ENCODE measurements around the gene ISCA2. TPM values are rescaled to one million over a fixed set of nuclear protein-coding genes. Genes with fewer than 3 reads are reported as not detected.

Gene ISCA2
- total RNA-seq, 1 donor from 2014 or later, result 40.6 TPM

DNA sequence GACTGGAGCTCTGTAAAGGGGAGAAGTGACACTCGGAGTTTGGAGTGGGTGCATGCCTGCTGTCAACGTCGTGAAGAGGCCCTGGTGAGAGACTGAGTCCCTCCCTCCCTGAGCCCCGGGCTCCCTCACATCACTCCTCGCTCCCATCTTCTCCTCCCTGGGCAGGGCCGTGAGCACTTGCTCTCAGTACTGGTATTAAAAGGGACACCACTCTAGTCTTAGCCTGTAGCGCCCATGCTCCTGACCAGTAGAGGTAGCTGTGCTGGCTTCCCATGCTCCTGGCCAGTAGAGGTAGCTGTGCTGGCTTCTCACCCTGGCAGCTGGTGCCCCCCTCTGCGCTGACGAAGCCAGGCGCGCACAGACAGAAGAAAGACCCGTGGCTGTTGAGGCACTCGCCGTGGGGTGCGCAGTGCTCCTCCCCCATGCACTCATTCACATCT lies 14.7 kb downstream of the ISCA2 start:
- Mint-ChIP-seq H3K4me1 (peaks cover 47% of the 10 kb centered on the region), H3K36me3 (ENCODE audit: low read depth) (no peaks in the 10 kb centered on the region), H3K4me3 (no peak overlapping the region), H3K9me3 (no peaks in the 10 kb centered on the region), H3K27ac (ENCODE audit: unreplicated experiment) (no peak overlapping the region), H3K27me3 (ENCODE audit: low read depth) (no peaks in the 10 kb centered on the region)
- DNase-seq (ENCODE audit: low read depth, low spot score), result no peak
- TF ChIP-seq CTCF (conservative IDR thresholded peaks at IDR 0.05), result peak; percentile 33

DNA sequence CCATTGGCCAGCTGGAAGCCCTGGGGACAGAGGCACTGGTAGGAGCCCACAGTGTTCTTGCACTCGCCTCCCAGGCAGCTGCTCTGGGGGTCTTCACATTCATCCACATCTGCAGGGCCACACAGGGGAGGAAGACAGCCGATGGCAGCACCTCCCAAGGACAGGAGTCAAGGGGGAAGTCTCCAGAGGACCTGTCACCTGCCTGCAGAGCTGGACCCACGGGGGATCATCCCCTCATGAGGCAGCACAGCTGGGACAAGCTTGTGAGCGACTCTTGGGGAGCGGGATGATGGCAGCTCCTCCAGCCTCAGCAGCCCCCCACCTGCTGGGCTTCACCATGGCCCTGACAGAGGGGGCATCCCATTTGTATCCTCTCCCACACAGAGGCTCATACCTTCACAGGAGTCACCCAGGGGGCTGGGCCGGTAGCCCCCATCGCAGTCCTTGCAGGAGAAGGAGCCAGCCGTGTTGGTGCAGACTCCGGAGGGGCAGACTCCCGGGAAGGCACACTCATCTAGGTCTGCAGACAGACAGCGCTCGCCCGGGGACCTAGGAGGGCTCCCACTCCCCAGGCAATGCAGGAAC lies 15.4 kb downstream of the ISCA2 start:
- H3K27me3 Mint-ChIP-seq (ENCODE audit: low read depth), result no peaks in the 10 kb centered on the region
- no peak for TF ChIP-seq CTCF (conservative IDR thresholded peaks at IDR 0.05)
- no peak overlapping the region for H3K27ac Mint-ChIP-seq (ENCODE audit: unreplicated experiment)
- no peak overlapping the region for H3K4me3 Mint-ChIP-seq
- no peaks in the 10 kb centered on the region for H3K36me3 Mint-ChIP-seq (ENCODE audit: low read depth)
- DNase-seq (ENCODE audit: low read depth, low spot score), result no peak
- H3K4me1 Mint-ChIP-seq, result peaks cover 47% of the 10 kb centered on the region
- H3K9me3 Mint-ChIP-seq, result no peaks in the 10 kb centered on the region

DNA sequence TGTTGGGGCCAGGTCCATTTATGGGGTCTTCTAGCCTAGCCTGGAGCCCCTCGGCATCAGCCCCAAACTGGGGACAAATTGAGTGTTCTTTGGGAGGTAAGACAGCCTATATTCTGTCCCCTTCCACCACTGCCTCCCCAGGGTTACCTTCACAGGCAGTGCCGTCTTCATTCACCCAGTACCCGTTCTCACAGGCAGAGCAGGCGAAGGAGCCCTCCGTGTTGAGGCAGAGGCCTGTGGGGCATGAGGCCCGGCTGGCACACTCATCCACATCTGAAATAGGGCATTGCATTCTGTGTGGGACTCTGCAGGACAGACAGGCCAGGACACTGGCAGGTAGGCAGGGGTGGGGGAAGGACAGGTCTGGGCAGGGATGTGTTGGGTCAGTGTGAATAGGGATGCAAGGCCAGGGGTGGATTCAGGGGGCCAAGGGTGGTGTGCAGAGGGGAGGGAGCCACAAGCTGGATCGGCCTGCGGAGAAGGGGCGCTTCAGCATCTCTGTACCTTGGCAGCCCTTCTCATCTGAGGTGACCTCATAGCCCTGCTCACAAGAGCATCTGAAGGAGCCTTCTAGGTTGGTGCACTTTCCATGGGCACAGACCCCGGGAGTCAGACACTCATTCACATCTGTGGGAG lies 16.1 kb downstream of the ISCA2 start:
- Mint-ChIP-seq H3K27me3 (ENCODE audit: low read depth) (no peaks in the 10 kb centered on the region), H3K27ac (ENCODE audit: unreplicated experiment) (peak overlapping the region; percentile 84), H3K9me3 (no peaks in the 10 kb centered on the region), H3K4me1 (peaks cover 53% of the 10 kb centered on the region), H3K4me3 (no peak overlapping the region), H3K36me3 (ENCODE audit: low read depth) (no peaks in the 10 kb centered on the region)
- no peak for DNase-seq (ENCODE audit: low read depth, low spot score)
- TF ChIP-seq CTCF (conservative IDR thresholded peaks at IDR 0.05), result no peak

DNA sequence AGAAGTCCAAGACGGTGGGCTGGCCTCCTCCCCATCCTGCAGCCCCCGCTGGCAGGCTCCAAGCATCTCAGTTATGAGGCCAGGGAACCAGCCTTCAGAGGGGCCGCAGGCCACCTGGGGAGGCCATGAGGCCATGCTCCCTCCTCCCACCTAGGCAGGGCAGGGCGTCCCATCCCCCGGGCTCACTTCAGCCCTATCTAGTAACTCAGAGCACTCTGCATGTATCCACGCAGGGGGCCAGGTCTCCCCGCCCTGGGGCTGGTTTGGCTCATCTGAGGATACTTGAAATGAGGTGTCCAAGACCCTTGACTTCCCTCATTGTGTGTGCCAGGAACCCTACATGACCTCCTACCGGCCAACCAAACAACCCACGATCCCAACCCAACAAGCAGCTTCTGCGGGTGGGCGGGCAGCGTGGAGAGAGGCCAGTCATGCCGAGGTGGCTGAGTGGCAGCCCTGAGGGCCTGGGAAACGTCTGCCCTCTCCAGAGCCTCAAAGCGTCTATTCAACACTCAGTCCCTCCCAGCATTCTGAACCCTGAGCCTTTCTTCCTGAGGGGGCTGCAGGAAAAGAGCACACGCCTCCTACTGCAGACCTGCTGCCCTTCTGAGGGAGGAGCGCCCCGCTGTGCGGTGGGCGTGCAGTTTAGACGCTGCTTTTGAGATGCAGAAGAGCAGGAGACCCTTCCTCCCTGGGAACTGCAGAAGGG lies 16.8 kb downstream of the ISCA2 start:
- no peak for TF ChIP-seq CTCF (conservative IDR thresholded peaks at IDR 0.05)
- Mint-ChIP-seq H3K27ac (ENCODE audit: unreplicated experiment) (peak overlapping the region; percentile 76), H3K27me3 (ENCODE audit: low read depth) (no peaks in the 10 kb centered on the region), H3K4me1 (peaks cover 55% of the 10 kb centered on the region), H3K4me3 (peak overlapping the region; percentile 79), H3K36me3 (ENCODE audit: low read depth) (no peaks in the 10 kb centered on the region), H3K9me3 (no peaks in the 10 kb centered on the region)
- peak; percentile 44 for DNase-seq (ENCODE audit: low read depth, low spot score)

- peaks cover 55% of the 10 kb centered on the region for H3K4me1 Mint-ChIP-seq
- H3K27me3 Mint-ChIP-seq (ENCODE audit: low read depth), result no peaks in the 10 kb centered on the region
- no peaks in the 10 kb centered on the region for H3K9me3 Mint-ChIP-seq
- peak overlapping the region; percentile 79 for H3K4me3 Mint-ChIP-seq
- DNase-seq (ENCODE audit: low read depth, low spot score), result no peak
- H3K36me3 Mint-ChIP-seq (ENCODE audit: low read depth), result no peaks in the 10 kb centered on the region
- TF ChIP-seq CTCF (conservative IDR thresholded peaks at IDR 0.05), result no peak
- H3K27ac Mint-ChIP-seq (ENCODE audit: unreplicated experiment), result peak overlapping the region; percentile 95
These were observed 17.4 kb downstream of the ISCA2 start for GRCh38 chr14:74510959-74511409.
